ENCODE data around the gene PITPNM2.

The PITPNM2 gene

GRCh38 chr12:123143736-123144461 is 7.0 kb downstream of the PITPNM2 start:
- DNase-seq (ENCODE audit: low read depth in 2 of 2) = no peak

- no peak for DNase-seq (ENCODE audit: low read depth in 2 of 2)
Observed at GRCh38 chr12:123142921-123143735, 7.8 kb downstream of the PITPNM2 start.

GRCh38 chr12:123142518-123142840 is 8.4 kb downstream of the PITPNM2 start:
- no peak for DNase-seq (ENCODE audit: low read depth in 2 of 2)

GRCh38 chr12:123141615-123142517 is 9.0 kb downstream of the PITPNM2 start:
- no peak for DNase-seq (ENCODE audit: low read depth in 2 of 2)

DNA sequence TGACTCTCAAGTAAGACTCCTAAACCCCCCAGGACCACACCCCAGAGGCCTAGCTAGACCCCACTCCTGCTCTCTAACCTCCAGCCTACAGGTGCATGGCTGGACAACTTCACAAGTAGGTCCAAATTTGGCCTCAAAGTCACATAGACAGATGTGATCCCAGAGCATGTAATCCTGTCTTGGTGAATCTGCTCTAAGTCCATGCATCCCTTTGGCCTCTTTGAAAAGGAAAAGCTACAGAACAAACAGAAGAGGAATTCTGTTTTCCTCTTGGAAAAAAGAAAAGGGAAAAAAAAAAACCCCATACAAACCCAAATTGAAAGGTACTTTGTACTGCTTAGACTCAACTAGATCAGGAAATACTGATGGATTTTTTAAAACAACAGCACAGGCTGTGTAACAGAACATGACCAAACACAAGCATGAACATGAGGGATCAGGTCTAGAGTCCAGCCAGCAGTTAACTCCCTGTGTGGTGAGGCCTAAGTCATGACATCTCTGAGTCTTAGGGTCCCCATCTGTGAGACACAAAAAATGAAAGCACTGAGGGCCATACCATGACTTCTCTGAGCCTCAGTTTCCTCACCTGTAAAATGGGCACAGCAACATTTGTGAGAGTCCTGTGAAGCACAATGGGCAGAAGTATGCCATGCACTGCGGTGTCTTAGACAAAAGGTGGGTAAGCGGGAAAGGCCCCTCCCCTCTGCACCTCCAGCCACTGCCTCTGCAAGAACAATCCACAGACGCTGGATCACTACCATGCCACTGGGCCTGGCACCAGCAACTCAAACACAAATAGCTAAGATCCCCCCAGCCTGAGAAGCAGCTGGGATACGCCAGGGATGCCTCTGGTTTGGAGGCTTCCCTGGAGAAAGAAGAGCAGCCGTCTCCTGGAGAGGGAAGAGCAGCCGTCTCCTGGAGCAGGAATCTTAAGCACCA is 9.9 kb downstream of the PITPNM2 start:
- no peak for DNase-seq (ENCODE audit: low read depth in 2 of 2)

GRCh38 chr12:123139926-123140675 is 10.8 kb downstream of the PITPNM2 start:
- no peak for DNase-seq (ENCODE audit: low read depth in 2 of 2)

DNA sequence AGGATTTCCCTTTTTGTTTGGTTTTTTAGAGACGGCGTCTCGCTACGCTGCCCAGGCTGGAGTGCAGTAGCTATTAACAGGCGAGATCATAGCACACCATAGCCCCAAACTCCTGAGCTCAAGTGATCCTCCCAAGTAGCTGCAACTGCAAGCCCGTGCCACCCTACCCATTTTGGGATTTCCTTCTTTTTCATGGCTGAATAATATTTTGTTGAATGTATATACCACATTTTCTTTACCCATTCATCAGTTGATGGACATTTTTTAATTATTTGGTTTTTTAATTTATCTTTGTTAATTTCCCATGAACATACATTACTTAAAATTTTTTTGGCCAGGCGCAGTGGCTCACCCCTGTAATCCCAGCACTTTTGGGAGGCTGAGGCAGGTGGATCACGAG is 15.2 kb downstream of the PITPNM2 start:
- DNase-seq (ENCODE audit: low read depth in 2 of 2) = no peak

DNA sequence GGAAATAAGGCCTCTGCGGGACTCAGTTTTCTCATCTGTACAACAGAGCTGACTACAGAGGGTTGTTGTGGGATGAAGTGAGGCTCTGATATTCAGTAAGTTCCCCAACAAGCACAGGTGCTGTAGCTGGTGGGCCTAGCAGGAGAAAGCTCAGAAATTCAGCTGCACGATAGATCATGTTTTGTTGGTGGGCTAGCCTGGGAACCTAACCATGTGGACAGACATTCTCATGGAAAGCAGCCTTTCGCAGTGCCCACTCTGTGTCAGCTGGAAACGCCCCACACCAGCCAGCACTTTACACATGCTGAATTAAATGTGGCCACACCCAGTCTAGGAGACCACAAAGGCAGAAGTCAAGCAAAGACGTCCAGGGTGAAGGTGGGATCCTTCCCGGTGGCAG is 16.1 kb downstream of the PITPNM2 start:
- DNase-seq (ENCODE audit: low read depth in 2 of 2) = no peak

GRCh38 chr12:123134271-123134671 is 16.6 kb downstream of the PITPNM2 start:
- no peak for DNase-seq (ENCODE audit: low read depth in 2 of 2)

DNA sequence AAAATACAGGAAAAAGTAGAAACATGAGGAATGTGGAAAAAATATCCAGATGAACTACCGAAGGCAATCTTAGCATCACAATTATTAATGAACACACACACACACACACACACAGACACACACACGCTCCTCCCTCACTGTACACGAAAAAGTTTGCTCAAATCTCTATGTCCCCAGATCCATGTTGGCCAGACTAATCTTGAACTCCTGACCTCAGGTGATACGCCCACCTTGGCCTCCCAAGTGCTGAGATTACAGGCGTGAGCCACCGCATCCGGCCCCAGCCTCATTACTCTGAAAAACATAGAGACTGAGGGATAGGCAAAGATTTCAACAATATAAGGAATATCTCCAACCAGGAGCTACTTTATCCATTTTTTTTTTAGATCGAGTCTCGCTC is 17.2 kb downstream of the PITPNM2 start:
- no peak for DNase-seq (ENCODE audit: low read depth in 2 of 2)

DNA sequence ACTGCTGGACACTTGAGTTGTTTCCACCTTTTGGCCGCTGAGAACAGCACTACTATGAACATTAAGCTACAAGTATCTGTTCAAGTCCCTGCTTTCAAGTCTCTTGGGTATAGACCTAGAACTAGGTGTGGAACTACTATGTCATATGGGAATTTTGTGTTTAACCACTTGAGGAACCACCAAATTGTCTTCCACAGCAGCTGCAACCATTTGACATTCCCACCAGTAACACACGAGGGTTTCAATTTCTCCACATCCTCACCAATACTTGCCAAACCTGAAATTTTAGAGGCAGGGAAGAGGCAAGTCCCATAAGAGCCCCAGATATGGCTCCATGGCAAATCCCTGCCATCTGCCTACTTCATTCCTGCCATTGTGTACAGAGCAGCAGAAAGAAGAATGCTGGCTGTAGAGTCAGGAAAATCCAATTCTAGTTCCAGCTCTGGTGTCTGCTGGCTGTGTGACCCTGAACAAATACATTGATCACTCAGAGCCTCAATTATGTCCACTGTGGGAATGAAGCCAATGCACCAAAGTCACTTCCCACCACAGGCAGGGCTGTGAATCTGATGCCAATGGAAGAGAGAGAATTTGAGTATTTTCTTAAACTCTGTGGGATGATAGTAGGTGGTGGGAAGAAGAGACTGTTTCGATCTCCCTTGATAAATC is 17.8 kb downstream of the PITPNM2 start:
- DNase-seq (ENCODE audit: low read depth in 2 of 2) = no peak

DNA sequence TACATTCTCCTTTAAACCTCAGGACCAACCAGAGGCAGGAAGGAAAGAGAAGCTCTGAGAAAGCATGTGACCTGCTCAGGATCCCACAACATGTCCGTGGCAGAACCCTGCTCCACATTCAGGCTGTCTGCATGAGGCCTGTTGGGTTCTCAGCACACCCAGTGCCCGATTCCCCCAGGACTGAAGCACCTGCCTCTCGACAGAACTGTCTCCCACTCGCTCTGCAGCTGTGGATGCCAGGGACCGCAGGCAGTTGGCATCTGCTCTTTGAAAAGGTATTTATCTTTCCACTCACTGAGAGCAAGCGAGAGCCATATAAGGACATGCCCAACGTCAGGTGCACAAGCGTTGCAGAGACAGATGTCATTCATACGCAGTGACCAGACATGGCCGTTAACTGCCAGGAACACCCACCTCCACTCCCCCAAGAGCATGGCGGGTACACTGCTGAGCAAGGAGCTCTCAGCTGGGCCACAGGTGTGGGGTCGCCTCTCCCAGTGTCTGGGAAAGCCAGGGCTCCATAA is 18.9 kb downstream of the PITPNM2 start:
- no peak for DNase-seq (ENCODE audit: low read depth in 2 of 2)

GRCh38 chr12:123131291-123131832 is 19.5 kb downstream of the PITPNM2 start:
- DNase-seq (ENCODE audit: low read depth in 2 of 2) = no peak

DNA sequence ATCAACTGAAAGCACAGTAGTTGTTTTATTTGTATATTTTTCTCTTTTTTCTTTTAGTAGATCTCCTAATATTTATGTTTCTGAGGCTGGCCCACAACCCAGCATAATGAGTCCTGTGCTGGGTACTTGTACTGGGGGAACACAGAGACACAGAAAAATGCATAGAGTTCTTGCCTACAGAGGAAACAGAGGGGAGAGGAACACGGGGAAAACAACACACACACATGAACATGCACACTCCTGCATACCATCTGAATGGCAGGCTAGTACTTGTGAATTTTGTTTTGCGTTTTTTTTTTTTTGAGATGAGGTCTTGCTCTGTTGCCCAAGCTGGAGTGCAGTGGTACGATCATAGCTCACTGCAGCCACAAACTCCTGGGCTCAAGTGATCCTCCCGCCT is 21.3 kb downstream of the PITPNM2 start:
- no peak for DNase-seq (ENCODE audit: low read depth in 2 of 2)

GRCh38 chr12:123127182-123127495 is 23.8 kb downstream of the PITPNM2 start:
- no peak for DNase-seq (ENCODE audit: low read depth in 2 of 2)

GRCh38 chr12:123126294-123127181 is 24.4 kb downstream of the PITPNM2 start:
- no peak for DNase-seq (ENCODE audit: low read depth in 2 of 2)

DNA sequence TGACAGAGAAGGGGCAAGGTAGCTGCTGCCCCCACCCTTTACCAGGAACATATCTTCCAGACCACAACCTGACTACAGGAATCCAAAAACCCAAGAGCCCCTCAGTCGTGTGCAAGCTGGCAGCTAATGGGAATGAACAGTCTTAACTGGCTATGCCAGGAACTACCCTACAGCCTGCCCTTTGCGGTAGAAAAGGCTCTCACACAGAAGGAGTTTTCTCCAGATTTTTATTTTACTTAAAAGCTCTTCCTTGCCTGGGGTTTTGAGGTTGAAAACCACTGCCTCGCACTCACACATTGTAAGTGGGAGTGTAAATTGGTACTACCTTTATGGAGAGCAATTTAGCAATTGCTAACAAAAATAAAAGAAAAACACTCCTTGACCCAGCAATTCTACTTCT is 28.3 kb downstream of the PITPNM2 start:
- no peak for DNase-seq (ENCODE audit: low read depth in 2 of 2)

DNA sequence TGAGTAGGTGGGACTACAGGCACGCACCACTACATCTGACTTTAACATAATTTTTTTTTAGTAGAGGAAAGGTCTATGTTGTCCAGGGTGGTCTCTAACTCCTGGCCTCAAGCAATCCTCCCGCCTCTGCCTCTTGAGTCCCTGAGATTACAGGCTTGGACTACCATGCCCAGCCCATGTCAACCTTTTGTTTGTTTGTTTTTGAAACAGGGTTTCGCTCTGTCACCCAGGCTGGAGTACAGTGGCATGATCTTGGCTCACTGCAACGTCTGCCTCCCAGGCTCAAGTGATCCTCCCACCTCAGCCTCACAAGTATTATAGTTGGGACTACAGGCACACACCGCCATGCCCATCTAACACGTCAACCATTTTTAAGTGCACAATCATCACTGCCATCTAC is 29.2 kb downstream of the PITPNM2 start:
- DNase-seq (ENCODE audit: low read depth in 2 of 2) = no peak
